Activated CD8-positive, alpha-beta memory T cell treated with anti-CD3 and anti-CD28 coated beads for 1 hour (primary cell): ENCODE data around the gene EDC3.
"Not testable (repeated sequence)": the region's sequence is repeated elsewhere in the genome, so short reads cannot be mapped to it uniquely, and the experiment has no call there.

ENCODE experiments used
- DNase-seq, 2 donors: peaks; one replicate each; pipeline ENCODE4 v3.0.0-alpha.2; 2020; ENCODE audit warnings: low read depth in 1 of 2; ENCODE audit errors: extremely low read depth in 1 of 2

The EDC3 gene

GRCh38 chr15:74653426-74654102 is 42.3 kb downstream of the EDC3 start:
- no peak for DNase-seq

DNA sequence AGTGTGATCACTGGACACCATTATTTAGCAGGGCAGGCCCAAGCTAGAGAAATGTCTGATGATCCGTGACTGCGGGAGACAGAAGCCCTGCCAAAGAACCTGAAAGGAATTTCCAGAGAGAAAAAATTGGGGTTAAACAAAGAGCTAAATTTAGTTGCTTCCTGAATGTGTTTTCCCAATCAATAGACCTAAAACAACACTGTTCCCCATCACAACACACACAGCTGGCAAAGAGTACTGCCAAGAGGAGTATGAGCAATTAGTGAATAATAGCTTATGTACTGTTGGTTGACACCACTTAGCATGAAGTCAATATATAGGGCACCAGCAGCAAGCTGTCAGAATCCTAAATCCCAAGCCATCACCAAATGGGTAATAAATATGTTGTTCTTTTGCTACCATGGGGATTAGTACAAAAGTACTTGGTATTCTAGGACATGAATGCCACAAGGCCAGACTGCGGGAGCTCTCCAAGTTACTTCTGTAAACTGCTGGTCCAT is 44.5 kb downstream of the EDC3 start:
- DNase-seq = no peak

DNA sequence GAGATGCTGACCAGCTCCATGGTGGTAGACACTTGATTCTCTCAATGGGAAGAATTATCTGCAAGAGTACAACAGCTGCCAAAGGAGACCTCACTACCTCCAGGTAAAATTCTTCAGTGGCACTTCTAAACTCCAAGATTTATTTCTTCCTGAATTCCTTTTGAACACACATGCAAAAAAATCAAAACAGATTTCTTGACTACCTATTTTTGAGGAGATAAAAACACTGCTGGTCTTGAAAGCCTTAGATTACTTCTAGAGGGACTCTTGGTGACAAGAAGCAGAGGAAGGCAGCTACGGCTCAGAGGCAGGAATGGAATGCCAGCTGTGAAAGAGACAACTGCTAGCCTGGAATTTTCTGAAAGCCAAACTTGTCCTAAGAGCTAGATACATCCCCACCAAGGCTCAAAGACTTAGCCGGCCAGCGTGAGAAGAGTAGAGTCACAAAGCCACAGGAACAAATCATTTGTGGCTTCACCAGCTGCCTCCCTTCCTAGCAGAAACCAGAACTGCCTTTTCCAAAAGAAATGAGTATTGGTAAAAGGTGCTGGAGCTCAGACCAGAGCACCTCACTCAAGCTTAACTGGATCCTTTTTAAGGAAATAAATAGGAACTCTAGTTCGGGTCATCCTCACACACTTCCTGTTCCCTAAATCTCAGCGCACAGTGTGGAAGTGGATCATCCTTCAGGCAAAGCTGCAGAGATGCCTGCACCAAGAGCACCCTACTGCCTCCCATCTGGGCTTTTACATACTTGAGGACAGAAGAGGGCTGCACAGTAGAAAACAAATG is 47.6 kb downstream of the EDC3 start:
- DNase-seq = no peak

GRCh38 chr15:74646480-74646879 is 49.3 kb downstream of the EDC3 start:
- DNase-seq = no peak

DNA sequence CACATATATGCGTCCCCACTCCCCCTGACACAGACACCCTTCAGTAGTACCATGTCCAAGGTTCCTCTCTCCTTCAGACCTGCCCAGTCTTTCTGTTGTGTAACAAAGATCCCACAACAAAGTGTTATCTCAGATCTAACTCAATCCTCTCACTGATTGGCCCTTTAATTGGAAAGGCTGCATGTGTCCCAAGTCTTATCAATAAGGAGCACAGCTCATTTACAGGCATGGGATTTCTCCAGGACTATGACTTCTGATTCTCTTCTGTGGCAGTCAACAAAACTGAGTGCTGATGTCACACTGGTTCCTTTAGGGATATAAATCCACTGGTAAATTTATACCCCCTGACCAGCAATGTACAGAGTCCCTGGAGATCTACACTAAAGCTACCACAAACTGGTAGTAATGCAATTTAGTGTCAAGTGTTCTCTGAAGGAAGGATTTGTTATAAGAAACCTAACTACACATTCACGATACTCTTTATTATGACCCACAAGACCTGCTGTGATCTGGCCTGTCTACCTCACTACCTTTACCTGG is 52.1 kb downstream of the EDC3 start:
- DNase-seq = no peak

- no peak for DNase-seq
Observed at GRCh38 chr15:74642734-74643664, 52.8 kb downstream of the EDC3 start.

- no peak for DNase-seq
Observed at GRCh38 chr15:74642348-74642733, 53.5 kb downstream of the EDC3 start.

DNA sequence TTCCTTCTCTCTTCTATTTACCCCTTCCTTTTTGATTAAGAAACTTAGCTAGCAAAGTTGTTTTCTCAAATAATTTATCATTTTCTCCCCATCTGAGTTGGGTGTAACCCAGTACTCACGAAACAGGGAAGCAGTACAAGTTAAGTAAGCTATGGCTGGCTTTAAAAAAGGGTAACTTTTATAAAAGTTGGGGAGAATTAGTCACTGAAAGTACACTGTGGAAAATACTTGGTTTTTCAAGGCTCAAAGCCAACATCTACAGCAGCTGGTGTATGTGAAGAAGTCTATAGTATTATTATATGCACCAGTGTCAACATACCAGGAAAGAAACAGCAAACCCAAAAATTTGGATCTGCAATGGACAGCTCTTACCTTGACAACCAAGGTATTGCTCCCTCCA is 54.7 kb downstream of the EDC3 start:
- no peak for DNase-seq

DNA sequence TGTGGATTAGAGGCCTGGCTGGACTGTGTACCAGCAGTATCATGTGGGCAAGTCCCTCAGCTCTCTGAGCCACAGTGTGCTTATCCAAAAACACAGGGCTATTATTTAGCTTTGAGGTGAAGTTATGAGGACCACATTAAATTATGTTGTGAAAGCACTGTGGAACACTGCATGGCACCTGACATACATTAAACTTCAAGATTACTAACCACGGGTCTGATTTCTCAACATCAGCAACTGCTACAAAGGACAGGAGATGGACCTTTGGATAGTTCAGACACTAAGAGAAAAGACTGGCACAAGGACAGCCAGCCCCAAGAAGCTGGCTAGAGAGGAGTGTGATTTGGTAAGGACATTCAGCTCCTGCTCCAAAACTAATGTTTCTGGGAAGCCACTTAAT is 58.8 kb downstream of the EDC3 start:
- no peak for DNase-seq

- DNase-seq = peak; percentile 32 to 51
Observed at GRCh38 chr15:74635228-74635627, 60.6 kb downstream of the EDC3 start.

- no peak for DNase-seq
Observed at GRCh38 chr15:74633781-74634180, 62.0 kb downstream of the EDC3 start.

DNA sequence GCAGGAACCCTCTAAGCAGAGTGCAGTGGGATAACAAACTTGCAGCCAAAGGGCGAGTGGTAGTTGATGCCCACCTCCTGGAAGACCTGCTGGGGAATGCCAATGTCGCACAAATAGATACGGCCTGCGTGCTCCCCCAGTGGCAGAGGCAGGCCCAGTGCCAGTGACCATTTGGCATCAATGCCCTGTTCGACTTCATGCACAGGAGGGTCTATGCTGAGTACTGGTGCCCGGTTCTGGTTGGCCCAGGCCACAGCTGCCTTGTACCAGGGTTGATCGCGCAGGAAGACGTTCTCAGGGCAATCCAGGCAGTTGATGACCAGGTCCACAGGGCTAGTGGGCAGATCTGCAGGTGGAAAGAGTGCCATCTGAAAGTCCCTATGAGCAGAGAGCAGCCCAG is 63.2 kb downstream of the EDC3 start:
- no peak for DNase-seq

DNA sequence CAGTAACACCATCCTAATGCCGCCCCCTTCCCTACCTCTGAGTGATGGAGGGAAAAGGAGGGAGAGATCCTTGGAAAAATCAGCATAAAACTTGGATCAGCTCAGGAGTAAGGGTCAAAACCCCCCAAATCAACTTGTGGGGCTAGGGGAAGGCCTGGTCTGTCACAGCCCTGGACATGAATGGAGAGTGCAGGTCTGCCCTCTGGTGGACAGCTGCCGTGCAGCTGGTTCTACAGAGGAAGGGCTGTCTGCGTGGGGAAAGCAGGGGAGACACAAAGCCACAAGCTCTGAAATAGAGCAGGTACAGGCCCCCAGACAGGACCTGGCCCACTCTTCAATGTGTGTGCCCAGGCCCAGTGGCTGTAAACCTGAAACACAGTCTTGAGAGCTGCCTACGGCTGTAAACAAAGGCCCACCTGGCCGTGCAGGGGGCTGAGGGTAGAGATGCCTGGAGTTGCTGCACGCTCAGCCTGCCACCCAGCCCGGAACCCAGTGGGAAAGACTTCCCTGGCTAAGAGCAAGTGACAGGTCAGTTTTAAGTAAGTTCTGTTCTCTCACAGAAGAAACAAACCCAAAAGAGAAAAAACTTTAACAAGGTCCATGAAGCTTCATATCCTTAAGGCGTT is 63.8 kb downstream of the EDC3 start:
- DNase-seq = peak in 1 of 2 donors; percentile 35

GRCh38 chr15:74631408-74631807 is 64.4 kb downstream of the EDC3 start:
- no peak for DNase-seq

DNA sequence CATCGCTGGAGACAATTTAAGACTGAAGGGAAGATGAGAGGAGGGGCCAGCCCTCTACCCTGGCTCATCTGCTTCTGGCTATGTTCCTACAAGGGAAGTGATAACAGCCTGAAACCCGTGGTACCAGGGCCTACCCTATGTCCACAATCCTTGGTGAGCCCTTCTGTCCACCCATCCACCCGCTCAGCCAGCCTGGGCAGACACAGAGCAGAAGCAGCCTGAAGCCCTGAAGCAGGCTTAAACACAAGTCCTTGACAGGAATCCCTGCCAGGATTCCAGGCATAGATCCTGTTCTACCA is 64.8 kb downstream of the EDC3 start:
- no peak for DNase-seq

- DNase-seq = no peak
Observed at GRCh38 chr15:74630284-74631086, 65.3 kb downstream of the EDC3 start.

GRCh38 chr15:74629696-74630095 is 66.1 kb downstream of the EDC3 start:
- not testable (repeated sequence) for DNase-seq

- no peak for DNase-seq
Observed at GRCh38 chr15:74628949-74629348, 66.9 kb downstream of the EDC3 start.

DNA sequence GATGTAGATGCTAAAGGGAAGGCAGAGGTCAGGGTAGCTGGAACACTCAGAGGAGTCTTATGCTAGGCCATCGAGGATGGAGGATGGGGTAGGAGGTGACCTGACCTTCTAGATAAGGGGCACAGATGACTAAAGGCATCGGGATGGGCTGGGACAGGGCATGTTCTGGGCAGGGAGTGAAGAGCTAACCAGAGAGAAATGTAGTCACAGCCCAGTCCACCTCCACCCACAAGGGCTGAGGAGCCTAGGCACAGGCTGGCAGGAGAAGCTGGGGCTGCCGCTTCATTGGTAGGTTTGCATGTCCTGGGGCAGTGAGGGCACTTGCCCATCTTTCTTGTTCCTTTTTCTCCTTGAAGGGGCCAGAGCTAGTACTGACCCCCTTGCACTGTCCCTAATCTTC is 67.6 kb downstream of the EDC3 start:
- no peak for DNase-seq

GRCh38 chr15:74627766-74628165 is 68.1 kb downstream of the EDC3 start:
- no peak for DNase-seq
